Measurements from ENCODE around the gene GLIPR1L1.

Gene GLIPR1L1

DNA sequence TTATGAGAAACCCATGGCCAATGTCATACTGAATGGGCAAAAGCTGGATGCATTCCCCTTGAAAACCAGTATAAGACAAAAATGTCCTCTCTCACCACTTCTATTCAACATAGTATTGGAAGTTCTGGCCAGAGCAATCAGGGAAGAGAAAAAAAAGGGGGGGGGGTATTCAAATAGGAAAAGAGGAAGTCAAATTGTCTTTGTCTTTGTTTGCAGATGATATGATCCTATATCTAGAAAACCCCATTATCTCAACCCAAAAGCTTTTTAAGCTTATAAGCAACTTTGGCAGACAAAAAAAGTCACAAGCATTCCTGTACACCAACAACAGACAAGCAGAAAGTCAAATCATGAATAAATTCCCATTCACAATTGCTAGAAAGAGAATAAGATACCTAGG, 19.5 kb downstream of the GLIPR1L1 start:
- no peak for DNase-seq

DNA sequence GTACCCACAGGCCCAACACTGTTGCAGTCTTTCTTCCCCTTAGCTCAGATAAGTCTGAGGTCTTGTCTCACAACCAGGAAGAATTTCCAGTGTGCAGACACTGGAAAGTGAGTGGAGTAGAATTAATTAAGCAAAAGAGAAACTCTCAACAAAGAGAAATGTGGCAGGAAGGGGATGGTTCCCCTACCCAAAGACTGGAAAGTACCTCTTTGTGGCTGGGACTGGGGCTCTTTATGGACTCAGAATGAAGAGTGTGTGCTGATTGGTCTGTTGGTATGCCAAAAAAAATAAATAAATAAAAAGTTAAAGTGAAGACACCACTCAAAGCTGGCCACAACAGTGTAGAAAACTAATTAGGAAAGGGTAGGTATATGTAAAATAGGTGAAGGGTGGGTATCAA, 26.4 kb downstream of the GLIPR1L1 start:
- no peak for DNase-seq

DNA sequence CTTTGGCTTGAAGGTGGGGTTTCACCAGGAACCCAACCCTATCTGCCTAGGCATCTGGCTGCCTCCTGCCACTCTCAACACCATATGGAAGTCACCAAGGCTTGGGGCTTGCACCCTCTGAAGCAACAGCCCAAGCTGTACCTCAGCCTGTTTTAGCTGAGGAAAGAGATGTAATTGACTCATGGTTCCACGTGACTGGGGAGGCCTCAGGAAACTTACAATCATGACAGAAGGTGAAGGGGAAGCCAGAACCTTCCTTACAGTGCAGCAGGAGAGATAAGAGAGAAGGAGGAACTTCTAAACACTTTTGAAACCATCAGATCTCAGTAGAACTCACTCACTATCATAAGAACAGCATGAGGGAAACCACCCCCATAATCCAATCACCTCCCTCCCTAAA, 26.9 kb downstream of the GLIPR1L1 start:
- no peak for DNase-seq

DNA sequence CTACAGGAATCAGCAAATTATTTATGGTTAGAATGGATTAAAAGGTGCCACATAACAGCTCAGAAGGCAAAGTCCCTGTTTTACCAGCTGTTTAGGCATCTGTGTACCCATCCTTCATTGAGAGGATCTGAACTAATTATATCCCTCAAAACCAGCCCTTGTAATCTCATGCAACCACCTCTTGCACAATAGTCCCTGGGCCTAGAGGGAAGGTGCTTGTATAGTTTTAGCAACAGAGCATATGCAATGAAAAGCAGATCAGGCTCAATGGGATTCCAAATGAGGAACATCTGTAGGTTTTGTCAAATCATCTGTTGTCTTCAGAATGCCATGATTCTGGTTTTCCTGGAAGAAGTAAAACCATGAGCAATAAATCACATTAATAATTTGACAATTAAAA, 30.4 kb downstream of the GLIPR1L1 start:
- no peak for DNase-seq

DNA sequence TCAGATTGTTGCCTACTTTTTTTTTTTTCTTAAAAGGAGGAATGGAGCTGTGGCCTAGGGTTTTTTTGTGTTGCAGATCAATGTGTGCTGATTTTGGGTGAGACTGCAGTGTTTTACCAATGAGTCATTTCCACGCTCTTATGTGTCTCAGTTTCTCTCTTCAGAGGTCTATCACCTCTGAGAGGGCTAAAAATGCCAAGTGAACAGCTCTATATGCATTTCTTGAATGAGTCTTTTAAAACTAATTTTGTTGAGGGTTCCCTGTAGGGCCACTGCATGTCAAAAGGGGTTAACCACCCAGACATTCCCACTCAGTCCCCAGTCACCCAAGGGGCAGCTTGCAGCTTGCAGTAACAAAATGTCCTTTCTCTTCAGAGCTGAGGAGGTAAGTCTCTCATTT, 32.2 kb downstream of the GLIPR1L1 start:
- DNase-seq, result no peak

DNA sequence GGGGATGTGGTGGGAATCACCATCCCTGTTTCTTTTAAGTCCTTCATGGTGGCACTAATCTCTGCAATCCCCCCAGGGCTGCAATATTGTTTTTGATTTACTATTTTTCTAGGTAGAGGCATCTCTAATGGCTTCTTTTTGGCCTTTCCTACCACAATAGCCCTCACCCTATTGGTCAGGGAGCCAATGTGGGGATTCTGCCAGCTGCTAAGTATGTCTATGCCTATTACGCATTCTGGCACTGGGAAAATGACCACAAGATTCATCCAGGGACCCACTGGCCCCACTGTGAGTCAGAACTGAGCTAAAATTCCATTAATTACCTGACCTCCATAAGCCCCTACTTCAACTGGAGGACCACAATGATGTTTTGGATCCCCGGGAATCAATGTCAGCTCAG, 40.5 kb downstream of the GLIPR1L1 start:
- no peak for DNase-seq

DNA sequence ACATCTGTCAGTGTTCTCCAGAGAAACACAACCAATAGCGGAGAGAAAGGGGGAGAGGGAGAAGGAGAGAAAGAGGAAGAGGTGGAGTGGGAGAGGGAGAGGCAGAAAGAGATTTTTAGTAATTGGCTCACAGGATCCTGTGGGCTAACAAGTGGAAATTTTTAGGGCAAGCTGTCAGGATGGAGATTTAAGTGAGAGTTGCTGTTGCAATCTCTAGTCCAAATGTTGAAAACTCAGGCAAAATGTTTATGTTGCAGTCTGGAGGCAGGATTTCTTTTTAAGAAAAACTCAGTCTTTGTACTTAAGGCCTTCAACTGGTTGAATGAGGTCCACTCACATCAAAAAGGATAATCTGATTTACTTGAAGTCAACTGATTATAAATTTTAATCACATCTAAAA, 43.9 kb downstream of the GLIPR1L1 start:
- no peak for DNase-seq

DNA sequence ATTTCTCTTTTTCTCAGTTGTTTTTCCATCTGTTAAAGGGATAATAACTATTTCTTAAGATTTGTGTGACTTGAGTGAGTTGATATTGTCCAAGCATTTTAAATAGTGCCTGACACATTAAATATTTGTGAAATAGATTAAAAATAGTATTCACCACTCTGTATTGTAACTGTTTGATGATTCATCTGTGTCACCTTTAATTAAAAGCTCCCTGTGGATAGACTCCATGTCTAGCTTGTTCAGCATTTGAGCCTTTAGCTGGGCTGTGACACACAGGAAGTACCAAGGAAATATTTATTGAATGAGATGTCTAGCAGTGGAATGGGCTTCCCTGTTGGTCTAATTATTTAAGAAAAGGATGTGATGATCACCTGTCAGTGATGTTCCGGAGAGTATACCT, 54.6 kb downstream of the GLIPR1L1 start:
- no peak for DNase-seq

DNA sequence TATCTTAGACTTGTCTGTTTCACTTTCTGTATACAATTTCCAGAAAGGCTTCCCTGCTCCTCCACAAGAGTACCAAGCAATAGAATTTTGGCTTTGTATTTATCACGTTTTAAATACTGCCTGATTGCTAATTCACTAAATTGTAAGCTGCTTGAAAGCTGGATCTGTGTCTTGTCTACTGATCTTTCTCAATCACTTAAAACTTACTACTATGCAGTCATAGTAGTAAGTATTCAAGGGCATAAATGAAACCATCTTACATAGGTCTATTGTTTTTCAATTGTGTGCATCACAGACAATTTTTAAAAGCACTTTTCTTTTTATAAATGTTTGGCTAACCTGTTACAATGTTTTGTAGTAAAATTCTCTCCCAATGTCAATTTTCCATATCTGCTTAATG, 55.2 kb downstream of the GLIPR1L1 start:
- no peak for DNase-seq

DNA sequence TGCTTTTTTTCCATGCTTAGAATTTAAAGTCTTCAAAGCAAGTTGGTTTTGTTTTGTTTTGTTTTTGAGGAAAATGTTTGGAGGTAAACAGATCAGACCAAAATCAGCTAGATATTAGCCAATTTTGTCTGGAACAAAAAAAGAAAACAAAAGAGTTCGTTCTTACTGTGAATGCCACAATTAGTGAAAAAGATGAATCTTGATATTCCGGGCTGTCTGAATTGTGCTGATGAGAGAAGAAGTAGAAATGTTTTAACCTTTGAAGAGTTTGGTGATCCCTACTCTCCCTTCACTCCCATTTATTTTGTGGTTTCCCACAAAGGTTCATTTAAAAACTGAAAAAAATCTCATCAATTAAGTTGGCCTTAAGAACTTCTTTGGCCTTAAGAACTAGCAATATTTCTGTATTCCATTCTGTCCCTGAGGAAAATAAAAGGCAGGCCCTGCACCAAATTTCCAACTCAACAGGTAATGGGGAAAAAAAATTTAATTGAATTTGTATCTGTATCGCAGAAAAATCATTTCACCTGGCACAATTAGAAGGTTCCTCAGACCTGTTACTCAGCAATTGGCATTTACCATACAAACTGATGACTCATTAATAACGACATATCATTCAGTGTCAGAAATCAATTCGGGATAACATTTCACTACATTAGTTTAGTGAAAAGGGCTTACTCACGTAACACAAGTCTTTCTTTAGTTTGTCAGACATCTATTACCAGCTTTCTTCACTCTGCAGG, 55.9 kb downstream of the GLIPR1L1 start:
- no peak for DNase-seq

DNA sequence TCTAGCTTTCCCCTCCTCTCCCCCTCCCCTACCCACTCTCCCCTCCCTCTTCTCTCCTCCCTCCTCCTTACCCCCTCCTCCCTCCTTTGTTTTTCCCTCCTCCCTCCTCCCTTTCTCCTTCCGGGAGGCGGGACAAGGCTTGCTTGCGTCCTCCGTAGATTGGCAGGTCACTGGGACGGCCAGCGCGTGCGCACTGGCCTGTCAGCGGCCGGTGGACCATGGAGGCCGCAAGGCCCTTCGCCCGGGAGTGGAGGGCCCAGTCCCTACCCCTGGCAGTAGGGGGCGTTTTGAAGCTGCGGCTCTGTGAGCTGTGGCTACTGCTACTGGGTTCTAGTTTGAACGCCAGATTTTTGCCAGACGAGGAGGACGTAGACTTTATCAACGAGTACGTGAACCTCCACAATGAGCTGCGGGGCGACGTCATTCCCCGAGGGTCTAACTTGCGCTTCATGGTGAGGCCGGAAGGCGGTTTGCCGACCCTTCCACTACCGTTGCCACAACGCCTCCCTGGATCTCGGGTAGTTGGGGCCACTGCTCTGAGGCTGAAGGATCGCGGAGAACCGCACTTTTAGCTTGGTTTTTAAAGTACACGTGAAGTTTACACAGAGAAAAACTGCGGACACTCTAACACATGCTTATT, 56.5 kb downstream of the GLIPR1L1 start, which contains the start of gene GLIPR1L2:
Gene GLIPR1L2, plus strand, starts transcription at position 191 of the 640 bp plus-strand sequence. Its CDS starts 28 bp downstream, at position 219.
- DNase-seq, result peak; percentile 97

DNA sequence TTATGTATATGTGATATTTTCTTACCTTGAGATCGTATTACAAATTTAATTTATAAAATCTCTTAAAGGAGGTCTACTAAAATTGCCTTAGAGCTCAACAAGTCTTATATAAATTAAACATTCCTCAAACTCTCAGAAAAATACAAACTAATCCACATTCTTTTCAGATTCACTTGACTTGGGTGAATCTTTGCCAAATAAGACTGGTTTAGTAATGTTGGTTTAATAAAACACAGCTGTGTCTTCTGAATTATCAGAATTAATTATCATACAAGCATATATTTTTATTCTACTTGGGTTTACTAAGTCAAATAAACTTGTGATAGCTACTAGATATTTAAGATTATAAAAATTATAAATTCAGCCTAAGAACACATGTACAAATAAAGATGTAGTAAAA, 69.8 kb downstream of the GLIPR1L1 start:
- DNase-seq, result no peak

DNA sequence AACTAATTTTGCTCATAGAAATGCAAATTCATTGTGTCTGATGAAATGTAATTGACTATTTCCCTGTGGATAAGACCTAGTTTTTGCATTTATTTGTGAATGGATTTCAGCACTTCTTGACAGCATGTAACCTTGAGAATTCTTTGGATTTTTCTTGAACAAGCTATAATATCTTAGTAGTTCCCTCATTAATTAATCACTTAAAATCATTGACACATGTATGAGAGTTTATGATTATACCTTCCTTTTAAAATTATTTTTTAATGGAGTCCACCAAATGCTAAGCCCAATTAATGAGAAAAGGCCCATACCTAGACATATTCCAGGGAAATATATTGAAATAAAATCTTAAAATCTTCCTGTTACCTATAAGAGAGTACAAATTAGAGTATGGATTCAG, 73.2 kb downstream of the GLIPR1L1 start:
- DNase-seq, result no peak

DNA sequence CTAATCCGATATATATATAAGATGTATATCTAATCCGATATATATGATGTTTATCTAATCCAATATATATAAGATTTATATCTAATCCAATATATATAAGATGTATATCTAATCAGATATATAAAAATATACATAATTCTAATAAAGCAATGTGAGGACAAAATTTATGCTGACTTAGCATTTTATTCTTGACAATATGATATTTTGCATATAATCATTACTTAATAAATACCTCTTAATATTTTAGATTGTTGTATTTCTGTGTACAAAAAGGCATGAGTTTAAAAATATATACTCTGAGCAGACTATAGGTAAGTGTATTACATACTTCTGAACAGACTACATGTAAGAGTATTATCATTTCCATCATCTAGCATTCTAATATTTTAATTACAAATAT, 75.4 kb downstream of the GLIPR1L1 start:
- DNase-seq, result no peak

DNA sequence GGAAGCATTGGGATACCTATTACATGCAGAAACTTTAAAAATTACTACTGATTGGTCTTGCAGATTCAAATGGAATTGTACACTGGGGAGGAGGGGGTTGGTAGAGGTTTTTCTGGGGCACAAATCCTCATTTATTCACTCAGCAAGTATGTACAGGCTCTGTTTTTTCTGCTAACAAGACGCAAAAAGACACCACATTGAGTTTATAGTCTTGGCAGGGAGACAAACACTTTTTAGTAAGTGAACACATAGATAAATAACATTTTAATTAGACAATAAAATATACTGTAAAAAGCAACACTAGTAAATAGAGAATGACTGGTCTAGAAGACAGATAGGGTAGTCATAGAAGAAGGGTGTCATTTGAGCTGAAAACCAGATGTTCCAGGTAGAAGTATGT, 80.2 kb downstream of the GLIPR1L1 start:
- no peak for DNase-seq

DNA sequence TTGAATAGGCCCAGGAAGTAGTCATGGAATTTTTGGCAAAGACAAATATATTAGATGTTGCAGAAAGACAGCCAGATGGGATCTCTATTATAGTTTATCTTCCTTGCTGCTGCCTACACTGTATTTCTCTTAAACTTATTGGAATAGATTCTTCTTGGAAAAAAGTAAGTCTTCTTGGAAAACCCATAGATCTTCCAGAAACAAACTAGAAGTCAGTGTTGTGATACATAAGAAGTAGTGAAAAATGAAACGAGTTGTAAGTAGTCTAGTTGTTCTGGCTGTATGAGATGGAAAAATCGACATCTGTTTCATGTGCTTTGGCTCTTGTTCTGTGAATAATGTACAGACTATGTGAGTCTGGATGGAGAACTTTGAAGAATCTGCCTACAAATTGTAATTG, 85.4 kb downstream of the GLIPR1L1 start:
- DNase-seq, result no peak
